ENCODE data around the gene IL17RA. TPM values are rescaled to one million over a fixed set of nuclear protein-coding genes. Genes with fewer than 3 reads are reported as not detected.

IL17RA gene
- total RNA-seq (2022; extraction: Qiagen RNA extraction; ENCODE audit: low read depth): 5.1 to 7.8 TPM (median 7.0 TPM) in 5 replicates

GRCh38 chr22:17084554-17085276 is at the start of gene IL17RA:
Gene IL17RA (plus strand): TSS chr22:17085000. CDS start chr22:17085092, 92 bp downstream.

DNA sequence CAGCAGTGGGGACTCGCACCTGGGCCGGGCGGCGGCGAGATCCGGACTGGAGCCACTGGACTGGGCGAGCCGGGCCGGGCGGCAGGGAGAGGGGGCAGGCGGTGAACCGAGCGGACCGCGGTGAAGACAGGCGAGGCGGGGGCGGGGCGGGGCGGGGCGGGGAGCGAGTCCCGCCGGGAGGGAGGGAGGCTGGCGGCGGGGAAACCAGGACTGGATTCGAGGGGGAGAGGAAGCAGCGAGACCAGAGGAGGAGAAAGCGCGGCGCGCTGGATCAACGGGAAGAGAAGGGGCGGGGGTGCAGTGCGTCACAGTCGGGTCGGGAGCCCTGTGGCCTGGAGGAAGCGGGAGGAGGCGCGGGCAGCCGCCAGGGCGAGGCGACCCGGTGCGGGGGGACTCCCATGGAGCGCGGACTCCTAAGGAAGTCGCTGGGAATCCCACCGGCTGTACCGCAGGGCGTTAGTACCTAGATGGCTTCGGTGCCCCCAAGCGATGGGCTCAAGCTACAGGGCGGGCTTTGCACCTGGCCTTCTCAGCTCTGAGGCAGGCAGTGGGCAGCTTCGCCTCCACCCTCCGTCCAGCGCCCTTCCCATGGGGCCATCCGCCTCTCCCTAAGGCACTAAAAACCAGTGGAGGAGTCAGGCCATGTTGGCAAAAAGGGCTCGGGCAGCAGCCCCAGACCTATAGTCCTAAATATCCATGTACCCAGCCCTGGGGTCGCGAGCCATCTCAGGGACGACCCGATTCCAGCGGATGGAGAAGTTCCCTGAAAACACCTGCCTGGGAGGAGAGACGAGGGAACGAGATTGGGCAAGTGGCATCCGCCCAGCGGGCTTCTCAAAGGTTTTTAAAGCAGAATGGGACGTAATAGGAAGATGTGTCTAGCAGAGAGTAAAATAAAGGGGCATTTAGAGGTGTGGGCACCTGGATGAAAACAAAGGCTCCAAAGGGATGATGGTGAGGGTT is 36.7 kb downstream of the IL17RA start, which contains the start of gene TMEM121B:
TMEM121B (minus strand) TSS at position 128 of the 963 bp plus-strand sequence. CDS start 233 bp downstream, outside the sequence.

DNA sequence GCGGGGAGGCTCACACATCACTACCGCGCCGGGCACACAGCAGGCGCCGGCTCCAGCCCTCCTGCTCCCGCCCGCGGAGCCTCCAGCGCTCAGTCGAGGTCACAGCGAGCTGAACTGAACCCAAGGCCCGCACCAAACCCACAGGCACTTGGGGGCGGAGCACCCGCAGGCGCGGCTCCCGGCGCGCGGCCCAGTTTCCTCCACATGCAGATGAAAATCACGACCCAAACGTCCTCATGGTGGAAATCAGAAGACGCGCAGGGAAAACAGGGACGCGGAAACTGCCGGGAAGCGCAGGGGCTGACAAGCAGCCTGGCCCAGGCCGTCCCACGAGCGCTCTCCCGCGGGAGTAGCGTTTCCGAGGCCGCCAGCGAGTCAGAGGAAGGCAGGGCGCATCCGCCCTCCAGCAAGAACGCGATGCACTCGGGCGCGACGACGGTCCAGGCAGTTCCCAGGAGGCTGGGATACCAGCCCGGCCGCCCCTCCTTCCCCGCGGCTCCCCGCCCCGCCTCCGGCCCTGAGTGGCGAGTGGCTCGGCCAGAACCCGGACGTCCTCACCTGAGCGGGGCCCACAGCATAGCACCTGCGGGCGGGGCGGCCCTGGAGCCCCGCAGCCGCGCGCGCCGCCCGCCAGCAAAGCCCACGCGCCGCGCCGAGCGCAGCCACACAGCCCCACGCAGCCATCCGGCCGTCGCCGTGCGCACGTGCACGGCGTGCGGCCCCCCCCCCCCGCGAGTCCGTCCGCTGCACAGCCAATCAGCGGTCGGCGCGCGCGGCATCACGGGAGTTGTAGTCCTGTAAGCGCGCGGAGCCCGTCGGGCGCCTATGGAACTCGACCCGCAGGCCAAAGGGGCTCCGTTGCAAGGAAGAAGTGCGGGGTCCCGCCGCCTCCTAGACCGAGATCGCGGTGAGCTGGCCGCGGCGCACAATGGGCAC is 74.0 kb downstream of the IL17RA start, which contains the start of gene HDHD5:
HDHD5 (minus strand) TSS at position 710 of the 936 bp plus-strand sequence; CDS start at position 684, 26 bp downstream.

Other genes starting within 250 kb of the IL17RA start
- not detected in 5 replicates for gene GAB4, start 76.8 kb upstream of the IL17RA start, total RNA-seq (2022; extraction: Qiagen RNA extraction; ENCODE audit: low read depth)
- gene TMEM121B, start 36.4 kb downstream of the IL17RA start, total RNA-seq (2022; extraction: Qiagen RNA extraction; ENCODE audit: low read depth): 0.08 to 0.24 TPM (median 0.13 TPM) in 5 replicates
- 34.7 to 44.2 TPM (median 39.4 TPM) in 5 replicates for gene HDHD5, start 74.3 kb downstream of the IL17RA start, total RNA-seq (2022; extraction: Qiagen RNA extraction; ENCODE audit: low read depth)
- not detected in 5 replicates for gene ADA2, start 134.4 kb downstream of the IL17RA start, total RNA-seq (2022; extraction: Qiagen RNA extraction; ENCODE audit: low read depth)